Mesendoderm (in vitro differentiated cells): ENCODE results near the gene MDH1B. TPM values are rescaled to one million over a fixed set of nuclear protein-coding genes. Genes with fewer than 3 reads are reported as not detected.
A peak's percentile ranks its signal among the peaks of the same experiment; 100 is the strongest.
"Not testable (repeated sequence)": the region's sequence is repeated elsewhere in the genome, so short reads cannot be mapped to it uniquely, and the experiment has no call there.

Experiments
- DNase-seq: peaks from one replicate; pipeline ENCODE4 v3.0.0; 2013
- H2AK5ac ChIP-seq: 2 replicates; pipeline ENCODE4 v1.6.1; 2013; ENCODE audit warnings: low read length, inconsistent platforms
- H2BK120ac ChIP-seq: 2 replicates; pipeline ENCODE4 v1.6.1; 2013; ENCODE audit warnings: low read depth, mild to moderate bottlenecking, low read length, moderate library complexity, mixed read lengths
- H2BK15ac ChIP-seq: replicated peaks from 2 replicates; pipeline ENCODE4 v1.6.1; 2013; ENCODE audit warnings: low read depth, mild to moderate bottlenecking, moderate library complexity
- H2BK5ac ChIP-seq: 2 replicates; pipeline ENCODE4 v1.6.1; 2013; ENCODE audit warnings: low read length, inconsistent platforms
- H3K18ac ChIP-seq: 2 replicates; pipeline ENCODE4 v1.6.1; 2013; ENCODE audit warnings: mild to moderate bottlenecking, low read length, mixed read lengths
- H3K23ac ChIP-seq: one replicate; pipeline ENCODE4 v1.6.1; 2013; ENCODE audit warnings: low read length
- H3K27ac ChIP-seq: 2 replicates; pipeline ENCODE4 v1.5.1; 2013; ENCODE audit warnings: low read depth, mild to moderate bottlenecking, inconsistent platforms, low read length, moderate library complexity
- H3K27me3 ChIP-seq: 2 replicates; pipeline ENCODE4 v1.6.1; 2013; ENCODE audit warnings: low read length, control low read depth, mild to moderate bottlenecking, inconsistent platforms; ENCODE audit not compliant: insufficient read depth, poor library complexity
- H3K36me3 ChIP-seq: 2 replicates; pipeline ENCODE4 v1.6.1; 2013; ENCODE audit warnings: low read length, inconsistent platforms; ENCODE audit not compliant: control insufficient read depth, insufficient read depth
- H3K4ac ChIP-seq: one replicate; pipeline ENCODE4 v1.6.1; 2013; ENCODE audit warnings: low read depth, mild to moderate bottlenecking, low read length, moderate library complexity
- H3K4me1 ChIP-seq: 2 replicates; pipeline ENCODE4 v1.6.1; 2013; ENCODE audit warnings: low read depth, low read length, inconsistent platforms; ENCODE audit not compliant: control insufficient read depth
- H3K4me2 ChIP-seq: 2 replicates; pipeline ENCODE4 v1.6.1; 2013; ENCODE audit warnings: low read length
- H3K4me3 ChIP-seq: 2 replicates; pipeline ENCODE4 v1.5.1; 2013; ENCODE audit warnings: mild to moderate bottlenecking, low read length
- H3K56ac ChIP-seq: one replicate; pipeline ENCODE4 v1.6.1; 2013; ENCODE audit warnings: low read length
- H3K79me1 ChIP-seq: 2 replicates; pipeline ENCODE4 v1.6.1; 2013; ENCODE audit warnings: low read length, inconsistent platforms
- H3K79me2 ChIP-seq: 2 replicates; pipeline ENCODE4 v1.6.1; 2013; ENCODE audit warnings: mild to moderate bottlenecking, low read length; ENCODE audit not compliant: control insufficient read depth, insufficient read depth
- H3K9ac ChIP-seq: 2 replicates; pipeline ENCODE4 v1.6.1; 2013; ENCODE audit warnings: low read length, inconsistent platforms
- H4K5ac ChIP-seq: one replicate; pipeline ENCODE4 v1.6.1; 2013; ENCODE audit warnings: low read length
- H4K8ac ChIP-seq: one replicate; pipeline ENCODE4 v1.6.1; 2013; ENCODE audit warnings: low read depth, mild to moderate bottlenecking, control low read depth, low read length, moderate library complexity
- WGBS: extraction: QIAGEN DNeasy Blood & Tissue Kit; methylation state at CpG from one replicate; pipeline ENCODE4 v1.1.7; 2013; ENCODE audit warnings: low lambda C conversion rate, missing lambda C conversion rate; ENCODE audit not compliant: insufficient coverage; ENCODE audit errors: extremely low coverage; 5-methylcytosine and 5-hydroxymethylcytosine counted together
- polyA plus RNA-seq, 2 experiments: library from polyadenylated mRNA; stranded (reverse); fragments of 200-250 nt; gene quantifications; one replicate each; pipeline ENCODE4 v1.2.3, GENCODE V29; 2013

MDH1B gene
- polyA plus RNA-seq (2013, experiment 1 of 2) = 0.95 TPM
- polyA plus RNA-seq (2013, experiment 2 of 2) = 1.1 TPM

- H3K56ac ChIP-seq = peak within 1 kb of the TSS; percentile 94
- peak within 1 kb of the TSS; percentile 63 for H3K4me2 ChIP-seq
- H4K8ac ChIP-seq = no peak within 1 kb of the TSS
- no peaks in the 10 kb centered on the region for H3K4me1 ChIP-seq
- no peak within 1 kb of the TSS for H2AK5ac ChIP-seq
- H3K36me3 ChIP-seq = no peaks in the 10 kb centered on the region
- no peak within 1 kb of the TSS for H3K23ac ChIP-seq
- H3K18ac ChIP-seq = no peak within 1 kb of the TSS
- peaks cover 10% of the 10 kb centered on the region for H3K79me1 ChIP-seq
- DNase-seq = peak; percentile 98
- no peak within 1 kb of the TSS for H3K27ac ChIP-seq
- peaks cover 11% of the 10 kb centered on the region for H3K79me2 ChIP-seq
- H3K27me3 ChIP-seq = no peaks in the 10 kb centered on the region
- peak within 1 kb of the TSS; percentile 96 for H4K5ac ChIP-seq
- H3K4ac ChIP-seq = no peak within 1 kb of the TSS
- WGBS = no CpG with 5 or more reads among the region's 46 CpGs
- peak within 1 kb of the TSS; percentile 92 for H2BK5ac ChIP-seq
- no peak within 1 kb of the TSS for H2BK15ac ChIP-seq
- H3K9ac ChIP-seq = peak within 1 kb of the TSS; percentile 92
- no peak within 1 kb of the TSS for H2BK120ac ChIP-seq
- H3K4me3 ChIP-seq = peak within 1 kb of the TSS; percentile 97
Observed at GRCh38 chr2:206765242-206766056, at the start of gene MDH1B, which contains the start of gene FASTKD2. Gene MDH1B (minus strand): TSS chr2:206765328. CDS start chr2:206765271, 57 bp downstream. Gene FASTKD2 (plus strand): TSS chr2:206765606. CDS start chr2:206766694, 1,088 bp downstream.

GRCh38 chr2:206814498-206814897 is 49.4 kb upstream of the MDH1B start:
- Histone ChIP-seq H3K9ac (no peak overlapping the region), H3K36me3 (no peaks in the 10 kb centered on the region), H3K4me1 (no peaks in the 10 kb centered on the region), H3K4me3 (no peak overlapping the region), H3K27ac (no peak overlapping the region), H4K5ac (no peak overlapping the region), H3K79me1 (no peaks in the 10 kb centered on the region), H2BK15ac (no peak overlapping the region), H3K4me2 (no peak overlapping the region), H3K27me3 (no peaks in the 10 kb centered on the region), H3K23ac (no peak overlapping the region), H2AK5ac (no peak overlapping the region), H2BK5ac (no peak overlapping the region), H3K79me2 (no peaks in the 10 kb centered on the region), H3K4ac (no peak overlapping the region), H4K8ac (no peak overlapping the region), H2BK120ac (no peak overlapping the region), H3K56ac (no peak overlapping the region), H3K18ac (no peak overlapping the region)
- no peak for DNase-seq

GRCh38 chr2:206812471-206812870 is 47.3 kb upstream of the MDH1B start:
- H3K4me2 ChIP-seq, H2AK5ac ChIP-seq, H3K36me3 ChIP-seq, H4K5ac ChIP-seq, H3K4me3 ChIP-seq, H3K23ac ChIP-seq, H3K79me2 ChIP-seq, DNase-seq, H3K9ac ChIP-seq, H3K4ac ChIP-seq, H3K56ac ChIP-seq, H2BK5ac ChIP-seq, H4K8ac ChIP-seq, H3K27me3 ChIP-seq, H3K4me1 ChIP-seq, H3K79me1 ChIP-seq: not testable (repeated sequence)
- peak overlapping the region; percentile 94 for H3K18ac ChIP-seq
- peak overlapping the region; percentile 78 for H2BK120ac ChIP-seq
- no CpG with 5 or more reads among the region's 5 CpGs for WGBS
- peak overlapping the region; percentile 2 for H3K27ac ChIP-seq
- H2BK15ac ChIP-seq = peak overlapping the region; percentile 23

- H3K23ac ChIP-seq, H3K56ac ChIP-seq, H3K4me3 ChIP-seq, H4K5ac ChIP-seq, H3K9ac ChIP-seq, H2BK15ac ChIP-seq, H3K36me3 ChIP-seq, DNase-seq, H2AK5ac ChIP-seq, H3K4ac ChIP-seq, H3K79me1 ChIP-seq, H3K18ac ChIP-seq, H3K27ac ChIP-seq, H3K4me2 ChIP-seq, H4K8ac ChIP-seq, H3K79me2 ChIP-seq, H3K4me1 ChIP-seq, H2BK120ac ChIP-seq, H2BK5ac ChIP-seq, H3K27me3 ChIP-seq: not testable (repeated sequence)
- whole genome bisulfite sequencing = no CpG with 5 or more reads among the region's 3 CpGs
Observed at GRCh38 chr2:206807624-206808023, 42.5 kb upstream of the MDH1B start.

- H3K27me3 ChIP-seq = no peaks in the 10 kb centered on the region
- no peak overlapping the region for H3K18ac ChIP-seq
- WGBS = no CpG with 5 or more reads among the region's 6 CpGs
- H3K23ac ChIP-seq = no peak overlapping the region
- no peak overlapping the region for H2BK5ac ChIP-seq
- H3K4ac ChIP-seq = peak overlapping the region; percentile 93
- no peak overlapping the region for H4K8ac ChIP-seq
- DNase-seq = no peak
- peak overlapping the region; percentile 16 for H3K27ac ChIP-seq
- H2BK120ac ChIP-seq = no peak overlapping the region
- H3K79me2 ChIP-seq = no peaks in the 10 kb centered on the region
- H3K4me2 ChIP-seq = no peak overlapping the region
- H2BK15ac ChIP-seq = no peak overlapping the region
- H3K4me3 ChIP-seq = no peak overlapping the region
- H2AK5ac ChIP-seq = no peak overlapping the region
- peak overlapping the region; percentile 9 for H3K56ac ChIP-seq
- H3K9ac ChIP-seq = no peak overlapping the region
- H4K5ac ChIP-seq = no peak overlapping the region
- H3K4me1 ChIP-seq = no peaks in the 10 kb centered on the region
- no peaks in the 10 kb centered on the region for H3K36me3 ChIP-seq
- H3K79me1 ChIP-seq = no peaks in the 10 kb centered on the region
Observed at GRCh38 chr2:206805887-206806607, 40.9 kb upstream of the MDH1B start.
